ENCODE results near the gene SMTNL2. TPM values are rescaled to one million over a fixed set of nuclear protein-coding genes. Genes with fewer than 3 reads are reported as not detected.
"Not testable (repeated sequence)": the region's sequence is repeated elsewhere in the genome, so short reads cannot be mapped to it uniquely, and the experiment has no call there.

SMTNL2 gene
- total RNA-seq, 3 donors from 2014 or later: 0.16 to 1.8 (median 0.98) TPM

DNA sequence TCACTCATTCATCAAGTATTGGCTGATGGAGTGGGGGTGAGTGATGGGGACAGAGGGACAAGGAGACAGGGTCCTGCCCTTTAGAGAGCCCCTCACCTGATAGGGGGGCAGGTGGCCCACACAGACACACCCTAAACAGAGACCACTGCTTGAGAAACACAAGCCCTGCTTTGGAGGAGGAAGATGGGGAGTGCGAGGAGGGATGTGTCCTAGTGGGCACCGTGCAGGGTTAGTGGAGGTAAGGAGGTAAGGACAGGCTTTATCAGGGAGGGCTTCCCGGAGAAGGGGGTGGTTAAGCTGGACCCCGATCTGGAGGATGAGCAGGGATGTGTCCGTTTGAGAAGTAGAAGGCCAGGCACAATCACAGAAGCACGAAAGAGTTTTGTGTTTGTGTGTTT lies 8.2 kb upstream of the SMTNL2 start:
- no peak for DNase-seq (ENCODE audit: low spot score in 2 of 2)
- Histone ChIP-seq H3K27ac (no peak overlapping the region), H3K4me3 (no peak overlapping the region), H3K27me3 (no peaks in the 10 kb centered on the region), H3K4me1 (no peaks in the 10 kb centered on the region), H3K36me3 (no peaks in the 10 kb centered on the region), H3K9me3 (no peaks in the 10 kb centered on the region)
- intact Hi-C loops (cut with DNase I; ENCODE audit: low total_unique reads): no loop called here
- TF ChIP-seq, protein P1, sequence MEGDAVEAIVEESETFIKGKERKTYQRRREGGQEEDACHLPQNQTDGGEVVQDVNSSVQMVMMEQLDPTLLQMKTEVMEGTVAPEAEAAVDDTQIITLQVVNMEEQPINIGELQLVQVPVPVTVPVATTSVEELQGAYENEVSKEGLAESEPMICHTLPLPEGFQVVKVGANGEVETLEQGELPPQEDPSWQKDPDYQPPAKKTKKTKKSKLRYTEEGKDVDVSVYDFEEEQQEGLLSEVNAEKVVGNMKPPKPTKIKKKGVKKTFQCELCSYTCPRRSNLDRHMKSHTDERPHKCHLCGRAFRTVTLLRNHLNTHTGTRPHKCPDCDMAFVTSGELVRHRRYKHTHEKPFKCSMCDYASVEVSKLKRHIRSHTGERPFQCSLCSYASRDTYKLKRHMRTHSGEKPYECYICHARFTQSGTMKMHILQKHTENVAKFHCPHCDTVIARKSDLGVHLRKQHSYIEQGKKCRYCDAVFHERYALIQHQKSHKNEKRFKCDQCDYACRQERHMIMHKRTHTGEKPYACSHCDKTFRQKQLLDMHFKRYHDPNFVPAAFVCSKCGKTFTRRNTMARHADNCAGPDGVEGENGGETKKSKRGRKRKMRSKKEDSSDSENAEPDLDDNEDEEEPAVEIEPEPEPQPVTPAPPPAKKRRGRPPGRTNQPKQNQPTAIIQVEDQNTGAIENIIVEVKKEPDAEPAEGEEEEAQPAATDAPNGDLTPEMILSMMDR (IDR thresholded peaks at IDR 0.05): no peak
- TF ChIP-seq POLR2AphosphoS5 (IDR thresholded peaks at IDR 0.05) (no peak), POLR2A (IDR thresholded peaks at IDR 0.05) (no peak)

DNA sequence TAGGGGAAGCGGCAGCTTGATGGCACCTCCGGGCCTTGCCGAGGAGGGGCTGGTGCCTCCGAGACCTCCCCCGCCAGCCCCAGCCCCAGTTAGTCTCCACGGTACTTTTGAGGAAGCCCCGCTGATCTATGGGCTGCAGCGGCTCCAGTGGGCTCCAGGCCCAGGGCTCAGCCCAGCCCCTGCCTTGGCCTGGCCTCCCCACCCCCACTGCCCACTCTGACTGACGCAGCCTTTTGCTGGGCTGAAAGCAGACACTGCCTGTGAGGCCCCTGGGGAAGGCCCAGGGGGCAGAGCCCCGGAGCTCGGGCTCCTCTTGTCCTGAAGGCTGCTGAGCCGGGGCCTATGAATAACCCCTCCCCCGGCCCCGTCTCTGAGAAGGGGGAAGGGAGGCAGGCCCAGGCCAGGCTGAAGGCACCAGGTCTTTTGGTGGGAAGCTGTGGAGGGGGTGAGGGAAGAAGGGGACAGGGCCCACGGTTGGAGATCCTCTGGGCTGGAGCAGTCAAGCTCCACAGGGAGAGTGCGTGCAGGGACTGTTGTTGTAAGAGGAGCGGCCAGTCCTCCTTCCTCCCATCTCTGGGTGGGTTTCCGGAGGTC lies 7.5 kb upstream of the SMTNL2 start:
- no peaks in the 10 kb centered on the region for H3K9me3 ChIP-seq
- no peak for DNase-seq (ENCODE audit: low spot score in 2 of 2)
- intact Hi-C loops (cut with DNase I; ENCODE audit: low total_unique reads): no loop called here

DNA sequence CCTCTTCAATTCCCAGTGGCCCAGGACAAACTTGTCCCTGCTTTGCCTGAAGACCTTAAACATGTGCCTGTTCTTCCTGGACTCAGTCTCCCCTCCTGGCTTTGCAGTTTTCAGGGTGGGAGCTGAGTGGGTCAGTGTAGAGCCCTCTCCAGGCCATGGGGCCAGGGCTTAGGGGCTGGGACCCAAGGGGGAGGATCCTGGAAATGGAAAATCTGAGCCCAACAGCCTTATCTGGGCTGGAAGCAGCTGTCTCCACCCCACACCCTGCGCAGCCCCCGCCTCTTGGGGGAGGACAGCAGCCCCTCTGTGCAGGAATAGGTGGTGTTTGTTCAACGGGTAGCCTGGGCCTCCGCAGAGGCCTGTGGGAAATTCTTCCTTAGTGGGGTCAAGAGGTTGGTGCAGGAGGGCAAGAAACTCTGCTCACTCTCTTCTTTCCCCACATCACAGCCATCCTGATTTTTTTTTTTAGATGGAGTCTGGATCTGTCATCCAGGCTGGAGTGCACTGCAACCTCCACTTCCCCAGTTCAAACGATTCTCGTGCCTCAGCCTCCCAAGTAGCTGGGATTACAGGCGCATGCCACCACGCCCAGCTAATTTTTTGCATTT lies 6.8 kb upstream of the SMTNL2 start:
- no peaks in the 10 kb centered on the region for H3K9me3 ChIP-seq
- peaks cover 0 to 4% of the 10 kb centered on the region in 2 donors for H3K27me3 ChIP-seq
- no peaks in the 10 kb centered on the region for H3K4me1 ChIP-seq
- intact Hi-C loops (cut with DNase I; ENCODE audit: low total_unique reads): no loop called here
- no peak for DNase-seq (ENCODE audit: low spot score in 2 of 2)
- TF ChIP-seq POLR2A (IDR thresholded peaks at IDR 0.05) (no peak), POLR2AphosphoS5 (IDR thresholded peaks at IDR 0.05) (no peak)
- TF ChIP-seq, protein P1 (IDR thresholded peaks at IDR 0.05): no peak
- H3K36me3 ChIP-seq: no peaks in the 10 kb centered on the region
- no peak overlapping the region for H3K27ac ChIP-seq
- H3K4me3 ChIP-seq: no peak overlapping the region

More for the DNA sequence above, 7.5 kb upstream of the SMTNL2 start:
- TF ChIP-seq, protein P1 (IDR thresholded peaks at IDR 0.05): no peak
- no peak for TF ChIP-seq POLR2AphosphoS5 (IDR thresholded peaks at IDR 0.05)
- TF ChIP-seq POLR2A (IDR thresholded peaks at IDR 0.05): no peak
- Histone ChIP-seq H3K36me3 (no peaks in the 10 kb centered on the region), H3K27me3 (peaks cover 0 to 4% of the 10 kb centered on the region in 2 donors), H3K4me1 (no peaks in the 10 kb centered on the region), H3K27ac (no peak overlapping the region), H3K4me3 (no peak overlapping the region)

DNA sequence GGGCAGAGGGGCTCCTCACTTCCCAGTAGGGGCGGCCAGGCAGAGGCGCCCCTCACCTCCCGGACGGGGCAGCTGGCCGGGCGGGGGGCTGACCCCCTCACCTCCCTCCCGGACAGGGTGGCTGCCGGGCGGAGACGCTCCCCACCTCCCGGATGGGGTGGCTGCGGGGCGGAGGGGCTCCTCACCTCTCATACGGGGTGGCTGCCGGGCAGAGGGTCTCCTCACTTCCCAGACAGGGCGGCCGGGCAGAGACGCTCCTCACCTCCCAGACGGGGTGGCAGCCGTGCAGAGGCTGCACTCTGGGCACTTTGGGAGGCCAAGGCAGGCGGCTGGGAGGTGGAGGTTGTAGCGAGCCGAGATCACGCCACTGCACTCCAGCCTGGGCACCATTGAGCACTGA lies 6.0 kb upstream of the SMTNL2 start:
- H3K27ac ChIP-seq; H3K27me3 ChIP-seq; H3K4me1 ChIP-seq; H3K36me3 ChIP-seq; intact Hi-C loops (cut with DNase I; ENCODE audit: low total_unique reads); H3K9me3 ChIP-seq; H3K4me3 ChIP-seq; DNase-seq (ENCODE audit: low spot score in 2 of 2): not testable (repeated sequence)

DNA sequence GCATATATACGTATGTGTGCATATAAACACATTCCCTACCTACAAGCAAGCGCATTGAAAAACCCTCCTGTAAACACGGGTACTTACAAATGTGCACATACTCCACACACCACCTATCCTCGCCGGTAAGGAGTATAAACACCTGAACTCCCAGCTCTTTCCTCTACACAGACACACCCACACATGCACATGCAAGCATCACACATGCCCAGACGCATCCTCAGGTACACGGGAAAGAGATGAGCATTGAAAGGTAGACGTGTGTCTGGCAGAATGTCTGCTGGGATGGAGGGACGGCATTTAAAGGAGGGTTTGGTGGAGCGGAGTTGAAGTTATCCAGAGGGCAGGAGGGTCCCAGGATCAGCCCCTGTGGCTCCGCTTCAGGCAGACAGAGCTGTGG lies 4.7 kb upstream of the SMTNL2 start:
- H3K4me1 ChIP-seq: no peaks in the 10 kb centered on the region
- intact Hi-C loops (cut with DNase I; ENCODE audit: low total_unique reads): no loop called here
- no peak overlapping the region for H3K4me3 ChIP-seq
- peaks cover 0 to 11% of the 10 kb centered on the region in 2 donors for H3K27me3 ChIP-seq
- DNase-seq (ENCODE audit: low spot score in 2 of 2): no peak
- no peak overlapping the region for H3K27ac ChIP-seq
- H3K36me3 ChIP-seq: no peaks in the 10 kb centered on the region
- no peak for TF ChIP-seq POLR2AphosphoS5 (IDR thresholded peaks at IDR 0.05)
- TF ChIP-seq, protein P1 (IDR thresholded peaks at IDR 0.05): no peak
- no peaks in the 10 kb centered on the region for H3K9me3 ChIP-seq
